Gastroesophageal sphincter (tissue), 3 donors: ENCODE measurements around the gene MAPK14.

Source experiments
- CTCF ChIP-seq, 4 experiments: fragments of 200-600 bp in 2 of 4; fragments of 450-650 bp in 2 of 4; sonication (generic) in 1 of 4; IDR thresholded peaks; one replicate each; pipeline ENCODE4 v1.5.1; 2017 to 2019; ENCODE audit warnings: antibody characterized with exemption in 4 of 4, mild to moderate bottlenecking in 2 of 4, moderate library complexity in 2 of 4
- EP300 ChIP-seq: sonication (generic); formaldehyde crosslinking; IDR thresholded peaks from one replicate; pipeline ENCODE4 v1.6.1; 2017; ENCODE audit warnings: antibody characterized with exemption, mild to moderate bottlenecking
- POLR2AphosphoS5 ChIP-seq: sonication (generic); formaldehyde crosslinking; IDR thresholded peaks from one replicate; pipeline ENCODE4 v1.6.1; 2017; ENCODE audit warnings: antibody characterized with exemption

GRCh38 chr6:36127462-36128016 is 99.9 kb downstream of the MAPK14 start:
- TF ChIP-seq EP300 (no peak), CTCF (IDR thresholded peaks at IDR 0.05) (no peak), POLR2AphosphoS5 (no peak)
